Measurements from ENCODE around the gene EGFL6.

Gene EGFL6, protein sequence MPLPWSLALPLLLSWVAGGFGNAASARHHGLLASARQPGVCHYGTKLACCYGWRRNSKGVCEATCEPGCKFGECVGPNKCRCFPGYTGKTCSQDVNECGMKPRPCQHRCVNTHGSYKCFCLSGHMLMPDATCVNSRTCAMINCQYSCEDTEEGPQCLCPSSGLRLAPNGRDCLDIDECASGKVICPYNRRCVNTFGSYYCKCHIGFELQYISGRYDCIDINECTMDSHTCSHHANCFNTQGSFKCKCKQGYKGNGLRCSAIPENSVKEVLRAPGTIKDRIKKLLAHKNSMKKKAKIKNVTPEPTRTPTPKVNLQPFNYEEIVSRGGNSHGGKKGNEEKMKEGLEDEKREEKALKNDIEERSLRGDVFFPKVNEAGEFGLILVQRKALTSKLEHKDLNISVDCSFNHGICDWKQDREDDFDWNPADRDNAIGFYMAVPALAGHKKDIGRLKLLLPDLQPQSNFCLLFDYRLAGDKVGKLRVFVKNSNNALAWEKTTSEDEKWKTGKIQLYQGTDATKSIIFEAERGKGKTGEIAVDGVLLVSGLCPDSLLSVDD

DNA sequence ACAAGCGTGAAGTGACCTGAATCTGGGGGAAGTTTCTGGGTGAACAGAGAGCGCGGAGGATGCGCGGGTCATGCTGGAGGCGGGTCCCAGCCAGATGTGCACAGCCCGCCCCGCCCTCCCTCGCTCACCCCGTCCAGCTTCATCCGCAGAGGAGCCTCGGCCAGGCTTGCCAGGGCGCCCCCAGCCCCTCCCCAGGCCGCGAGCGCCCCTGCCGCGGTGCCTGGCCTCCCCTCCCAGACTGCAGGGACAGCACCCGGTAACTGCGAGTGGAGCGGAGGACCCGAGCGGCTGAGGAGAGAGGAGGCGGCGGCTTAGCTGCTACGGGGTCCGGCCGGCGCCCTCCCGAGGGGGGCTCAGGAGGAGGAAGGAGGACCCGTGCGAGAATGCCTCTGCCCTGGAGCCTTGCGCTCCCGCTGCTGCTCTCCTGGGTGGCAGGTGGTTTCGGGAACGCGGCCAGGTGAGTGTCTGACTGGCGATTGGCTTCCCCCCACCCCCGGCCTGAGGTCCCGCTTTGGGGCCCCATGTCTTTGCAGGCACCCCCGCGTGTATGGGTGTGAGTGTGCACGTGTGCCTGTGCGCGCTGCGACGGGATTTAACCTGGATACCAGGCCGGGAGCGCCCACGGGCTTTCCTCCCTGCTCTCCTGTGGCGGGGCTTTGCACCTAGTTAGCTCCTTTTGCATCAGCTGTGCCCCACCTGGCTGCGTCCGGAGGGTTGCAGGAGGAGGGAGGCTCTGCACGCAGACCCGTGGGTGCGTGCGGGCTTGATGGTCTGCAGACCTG, at the start of gene EGFL6:
EGFL6 (plus strand) TSS at position 123 of the 782 bp plus-strand sequence; CDS start at position 384, 261 bp downstream.
- no peak within 1 kb of the TSS for H3K27ac ChIP-seq
- H3K4me3 ChIP-seq, result no peak within 1 kb of the TSS
- H3K9me3 ChIP-seq (ENCODE audit: low read depth, low read length), result no peaks in the 10 kb centered on the region
- TF ChIP-seq EZH2 (IDR thresholded peaks at IDR 0.05), result peak; percentile 65
- TF ChIP-seq FOXP2 (optimal IDR thresholded peaks at IDR 0.05; ENCODE audit: control extremely low read depth, extremely low read length, insufficient read depth), result no peak
- H3K36me3 ChIP-seq (ENCODE audit: insufficient read depth, low read length), result no peaks in the 10 kb centered on the region
- DNase-seq (ENCODE audit: low read depth, low spot score), result no peak
- no peak within 1 kb of the TSS for H3K9ac ChIP-seq (ENCODE audit: insufficient read length)

DNA sequence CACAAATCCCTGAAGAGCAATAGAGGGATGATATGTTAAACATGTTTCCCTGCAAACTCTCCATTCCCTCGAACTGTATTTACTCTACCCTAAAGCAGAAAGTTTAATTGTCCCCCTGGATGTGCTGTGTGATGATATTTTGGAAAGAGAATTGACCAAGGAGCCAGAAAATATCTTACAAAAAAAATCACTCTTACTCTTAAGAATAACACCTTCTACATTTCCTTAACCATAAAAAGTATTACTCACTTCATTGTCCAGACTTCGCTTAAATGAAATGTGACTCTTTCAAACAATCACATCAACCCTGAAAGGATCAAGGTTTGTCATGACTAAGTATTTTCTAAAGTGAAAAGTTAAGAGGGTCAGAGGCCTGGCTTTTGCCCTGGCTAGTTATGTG, 49.0 kb upstream of the EGFL6 start:
- Histone ChIP-seq H3K36me3 (ENCODE audit: insufficient read depth, low read length) (no peaks in the 10 kb centered on the region), H3K9ac (ENCODE audit: insufficient read length) (no peak overlapping the region), H3K27ac (no peak overlapping the region), H3K4me3 (no peak overlapping the region), H3K9me3 (ENCODE audit: low read depth, low read length) (no peaks in the 10 kb centered on the region)
- TF ChIP-seq FOXP2 (optimal IDR thresholded peaks at IDR 0.05; ENCODE audit: control extremely low read depth, extremely low read length, insufficient read depth) (no peak), POLR2AphosphoS5 (IDR thresholded peaks at IDR 0.05; ENCODE audit: borderline replicate concordance, low read depth, low read length) (no peak), EZH2 (IDR thresholded peaks at IDR 0.05) (no peak)
- no peak for DNase-seq (ENCODE audit: low read depth, low spot score)

DNA sequence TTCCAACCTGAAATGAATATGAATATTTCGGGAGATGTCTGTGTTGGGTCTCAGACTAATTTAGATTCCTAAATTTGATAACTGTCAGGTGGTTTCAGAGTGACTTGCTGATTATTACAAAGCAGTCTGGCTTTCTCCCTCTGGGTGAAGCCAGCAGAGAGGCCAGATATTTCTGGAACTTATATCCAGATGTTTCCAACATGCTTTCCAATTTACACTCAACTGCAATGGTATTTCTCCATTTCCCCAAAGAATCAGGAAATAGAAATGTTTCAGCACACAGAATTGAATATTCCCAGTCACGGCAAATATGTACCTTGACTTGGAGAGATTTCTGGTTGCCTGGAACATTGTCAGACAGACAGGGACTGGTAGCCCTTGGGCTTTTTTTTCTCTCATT, 48.5 kb upstream of the EGFL6 start:
- Histone ChIP-seq H3K36me3 (ENCODE audit: insufficient read depth, low read length) (no peaks in the 10 kb centered on the region), H3K27ac (no peak overlapping the region), H3K9me3 (ENCODE audit: low read depth, low read length) (no peaks in the 10 kb centered on the region), H3K9ac (ENCODE audit: insufficient read length) (no peak overlapping the region), H3K4me3 (no peak overlapping the region)
- DNase-seq (ENCODE audit: low read depth, low spot score), result no peak
- TF ChIP-seq POLR2AphosphoS5 (IDR thresholded peaks at IDR 0.05; ENCODE audit: borderline replicate concordance, low read depth, low read length), result no peak
- TF ChIP-seq EZH2 (IDR thresholded peaks at IDR 0.05), result no peak
- TF ChIP-seq FOXP2 (optimal IDR thresholded peaks at IDR 0.05; ENCODE audit: control extremely low read depth, extremely low read length, insufficient read depth), result no peak

DNA sequence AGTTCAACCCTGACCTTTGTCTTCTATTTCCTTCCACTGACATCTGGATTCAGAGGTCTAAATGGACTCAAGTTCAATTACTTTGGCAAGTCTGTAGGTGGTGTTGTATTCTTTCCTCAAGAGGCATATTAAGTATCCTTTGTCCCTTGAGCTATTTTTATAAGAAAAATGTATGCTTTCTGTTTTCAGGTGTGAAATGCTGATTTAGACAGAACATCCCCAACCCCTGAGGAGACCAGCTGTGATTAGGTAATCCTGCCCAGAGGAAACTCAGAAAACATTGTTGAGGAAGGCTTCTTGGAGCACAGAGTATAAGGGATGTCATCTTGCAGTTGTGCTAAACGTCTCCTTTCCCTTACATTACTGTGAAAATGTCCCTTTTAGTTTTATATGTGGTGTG, 46.6 kb upstream of the EGFL6 start:
- H3K9ac ChIP-seq (ENCODE audit: insufficient read length), result no peak overlapping the region

DNA sequence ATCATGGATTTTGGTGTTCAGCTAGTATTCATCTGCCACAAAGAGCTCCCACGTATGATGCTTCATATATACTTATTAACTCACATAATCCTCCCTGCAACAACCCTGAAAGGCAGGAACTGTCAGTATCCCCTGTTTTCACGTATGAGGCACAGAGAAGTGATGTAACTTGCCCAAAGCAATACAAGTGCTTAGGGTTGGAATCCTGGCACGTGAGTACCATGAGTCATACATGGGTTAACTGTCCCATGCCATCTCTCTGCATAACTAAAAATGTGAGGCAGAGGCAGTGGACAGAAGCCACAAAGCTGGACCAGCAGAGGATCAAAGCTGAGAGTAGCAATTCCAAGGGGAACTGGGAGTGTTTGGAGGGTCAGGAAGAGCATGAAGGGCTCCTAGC, 35.7 kb upstream of the EGFL6 start:
- Histone ChIP-seq H3K9me3 (ENCODE audit: low read depth, low read length) (no peaks in the 10 kb centered on the region), H3K27ac (no peak overlapping the region), H3K36me3 (ENCODE audit: insufficient read depth, low read length) (no peaks in the 10 kb centered on the region), H3K9ac (ENCODE audit: insufficient read length) (no peak overlapping the region), H3K4me3 (no peak overlapping the region)
- TF ChIP-seq FOXP2 (optimal IDR thresholded peaks at IDR 0.05; ENCODE audit: control extremely low read depth, extremely low read length, insufficient read depth) (no peak), EZH2 (IDR thresholded peaks at IDR 0.05) (no peak), POLR2AphosphoS5 (IDR thresholded peaks at IDR 0.05; ENCODE audit: borderline replicate concordance, low read depth, low read length) (no peak)
- no peak for DNase-seq (ENCODE audit: low read depth, low spot score)

More for the DNA sequence above, 46.6 kb upstream of the EGFL6 start:
- H3K27ac ChIP-seq, result no peak overlapping the region
- no peaks in the 10 kb centered on the region for H3K9me3 ChIP-seq (ENCODE audit: low read depth, low read length)
- no peak for TF ChIP-seq EZH2 (IDR thresholded peaks at IDR 0.05)
- no peak for TF ChIP-seq FOXP2 (optimal IDR thresholded peaks at IDR 0.05; ENCODE audit: control extremely low read depth, extremely low read length, insufficient read depth)
- no peak for TF ChIP-seq POLR2AphosphoS5 (IDR thresholded peaks at IDR 0.05; ENCODE audit: borderline replicate concordance, low read depth, low read length)
- H3K4me3 ChIP-seq, result no peak overlapping the region
- no peak for DNase-seq (ENCODE audit: low read depth, low spot score)
- no peaks in the 10 kb centered on the region for H3K36me3 ChIP-seq (ENCODE audit: insufficient read depth, low read length)

DNA sequence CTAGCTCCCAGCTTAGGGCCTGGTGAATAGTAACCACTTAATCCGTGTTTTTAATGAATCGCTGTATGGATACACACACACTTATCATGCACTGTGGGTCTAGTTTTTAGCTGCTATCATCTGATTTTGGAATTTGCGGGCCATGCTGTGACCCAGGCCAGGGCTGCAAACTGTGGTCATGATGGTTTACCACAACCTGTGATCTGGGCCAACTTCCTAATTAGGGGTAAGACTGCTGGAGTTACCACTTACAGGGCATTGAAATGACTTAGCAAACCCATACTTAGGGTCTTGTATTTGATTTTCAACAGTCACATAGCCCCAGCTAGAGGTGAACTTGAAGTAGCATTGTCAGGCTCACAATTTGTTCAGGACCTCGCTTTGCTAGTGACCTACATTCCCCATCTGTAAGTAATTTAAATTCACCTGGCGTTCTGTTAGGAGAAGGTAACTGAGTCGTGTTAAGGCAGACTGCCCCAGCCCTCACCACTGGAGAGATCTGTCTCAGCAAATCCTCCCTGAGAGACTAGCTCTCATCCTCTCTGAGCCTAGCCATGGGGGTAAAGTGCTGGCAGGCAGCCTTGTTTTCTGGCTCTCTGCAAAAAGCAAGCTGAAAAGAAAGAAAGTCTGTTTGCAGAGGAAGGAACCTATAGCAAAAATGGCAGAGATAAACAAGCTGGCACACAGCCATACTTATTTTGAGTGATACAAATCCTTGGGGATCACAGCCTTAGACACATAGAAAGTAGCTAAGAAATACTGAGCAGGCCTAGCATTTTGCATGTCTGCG, 33.8 kb upstream of the EGFL6 start:
- H3K9ac ChIP-seq (ENCODE audit: insufficient read length), result no peak overlapping the region
- no peak overlapping the region for H3K27ac ChIP-seq
- TF ChIP-seq FOXP2 (optimal IDR thresholded peaks at IDR 0.05; ENCODE audit: control extremely low read depth, extremely low read length, insufficient read depth), result no peak
- no peaks in the 10 kb centered on the region for H3K36me3 ChIP-seq (ENCODE audit: insufficient read depth, low read length)
- DNase-seq (ENCODE audit: low read depth, low spot score), result no peak
- no peaks in the 10 kb centered on the region for H3K9me3 ChIP-seq (ENCODE audit: low read depth, low read length)
- no peak overlapping the region for H3K4me3 ChIP-seq

DNA sequence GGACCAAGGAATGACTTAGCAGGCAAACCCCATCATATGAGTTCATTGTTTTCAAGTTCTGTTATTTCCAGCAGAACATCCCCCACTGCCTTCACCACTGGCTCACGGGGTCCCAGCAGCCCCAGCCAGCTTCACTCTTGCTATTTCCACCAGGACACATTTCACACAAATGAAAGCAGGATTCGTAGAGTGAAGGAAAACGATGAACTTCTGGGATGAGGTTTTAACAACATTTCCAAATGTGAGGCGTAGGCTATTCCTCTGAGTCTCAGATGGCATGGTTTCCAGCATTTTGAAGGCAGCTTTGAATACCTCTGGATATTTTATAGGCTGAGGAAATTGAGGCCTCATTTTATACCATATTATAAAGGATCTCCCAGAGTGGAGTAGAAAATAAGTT, 32.9 kb upstream of the EGFL6 start:
- H3K36me3 ChIP-seq (ENCODE audit: insufficient read depth, low read length), result no peaks in the 10 kb centered on the region
- H3K9me3 ChIP-seq (ENCODE audit: low read depth, low read length), result no peaks in the 10 kb centered on the region
- TF ChIP-seq POLR2AphosphoS5 (IDR thresholded peaks at IDR 0.05; ENCODE audit: borderline replicate concordance, low read depth, low read length) (no peak), FOXP2 (optimal IDR thresholded peaks at IDR 0.05; ENCODE audit: control extremely low read depth, extremely low read length, insufficient read depth) (no peak), EZH2 (IDR thresholded peaks at IDR 0.05) (no peak)
- H3K9ac ChIP-seq (ENCODE audit: insufficient read length), result no peak overlapping the region
- no peak overlapping the region for H3K27ac ChIP-seq
- no peak for DNase-seq (ENCODE audit: low read depth, low spot score)
- no peak overlapping the region for H3K4me3 ChIP-seq

DNA sequence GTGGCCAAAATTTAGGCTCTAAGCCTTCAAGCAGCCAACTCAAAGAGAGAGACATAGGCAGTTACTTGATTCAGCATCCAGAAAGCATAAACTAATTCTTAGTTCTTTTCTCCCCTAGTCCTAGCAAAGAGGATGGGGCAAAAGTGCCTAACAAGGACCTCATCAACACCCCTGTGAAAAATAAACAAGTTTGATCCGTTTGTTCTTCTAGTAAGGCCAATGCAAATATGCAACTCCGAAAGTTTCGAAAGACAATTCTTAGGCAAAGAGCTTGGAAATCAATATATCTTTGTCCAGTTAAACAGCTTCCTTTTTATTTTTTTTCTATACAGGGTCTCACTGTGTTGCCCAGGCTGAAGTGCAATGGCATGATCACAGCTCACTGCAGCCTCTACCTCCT, 31.0 kb upstream of the EGFL6 start:
- H3K9ac ChIP-seq (ENCODE audit: insufficient read length), result no peak overlapping the region
- TF ChIP-seq FOXP2 (optimal IDR thresholded peaks at IDR 0.05; ENCODE audit: control extremely low read depth, extremely low read length, insufficient read depth) (no peak), POLR2AphosphoS5 (IDR thresholded peaks at IDR 0.05; ENCODE audit: borderline replicate concordance, low read depth, low read length) (no peak), EZH2 (IDR thresholded peaks at IDR 0.05) (no peak)
- no peak for DNase-seq (ENCODE audit: low read depth, low spot score)
- H3K4me3 ChIP-seq, result no peak overlapping the region
- no peak overlapping the region for H3K27ac ChIP-seq
- no peaks in the 10 kb centered on the region for H3K9me3 ChIP-seq (ENCODE audit: low read depth, low read length)
- H3K36me3 ChIP-seq (ENCODE audit: insufficient read depth, low read length), result no peaks in the 10 kb centered on the region

Data from SK-N-MC (cell line).